ENCODE results near the gene DUX4. TPM values are rescaled to one million over a fixed set of nuclear protein-coding genes. Genes with fewer than 3 reads are reported as not detected.
"Not testable (repeated sequence)": the region's sequence is repeated elsewhere in the genome, so short reads cannot be mapped to it uniquely, and the experiment has no call there.

DUX4 gene
- not detected for total RNA-seq

- H3K27ac ChIP-seq, H3K4me1 ChIP-seq, H3K36me3 ChIP-seq, H3K9me3 ChIP-seq, H3K27me3 ChIP-seq, H3K4me3 ChIP-seq: not testable (repeated sequence)
- peak in 1 of 3 donors; percentile 17 for DNase-seq
Observed at GRCh38 chr4:190173428-190173827, at the start of gene DUX4. Gene DUX4, plus strand, starts transcription at chr4:190173774. Its CDS starts 0 bp downstream, at chr4:190173774.

- H3K27me3 ChIP-seq, DNase-seq, H3K4me1 ChIP-seq, H3K4me3 ChIP-seq, H3K36me3 ChIP-seq, H3K9me3 ChIP-seq, H3K27ac ChIP-seq: not testable (repeated sequence)
Observed at GRCh38 chr4:190175436-190175835, 1.9 kb downstream of the DUX4 start.

- H3K4me3 ChIP-seq, H3K27ac ChIP-seq, H3K36me3 ChIP-seq, H3K4me1 ChIP-seq, H3K9me3 ChIP-seq, H3K27me3 ChIP-seq: not testable (repeated sequence)
- peak in 2 of 3 donors; percentile 15 to 38 for DNase-seq
Observed at GRCh38 chr4:190177727-190178605, 4.4 kb downstream of the DUX4 start.

- not testable (repeated sequence) for H3K36me3 ChIP-seq, H3K27ac ChIP-seq, H3K4me1 ChIP-seq, H3K9me3 ChIP-seq, H3K27me3 ChIP-seq, H3K4me3 ChIP-seq, DNase-seq
Observed at GRCh38 chr4:190178606-190178990, 5.0 kb downstream of the DUX4 start.

GRCh38 chr4:190179030-190179739, 5.6 kb downstream of the DUX4 start:
- H3K4me1 ChIP-seq, H3K27me3 ChIP-seq, H3K27ac ChIP-seq, DNase-seq, H3K9me3 ChIP-seq, H3K4me3 ChIP-seq, H3K36me3 ChIP-seq: not testable (repeated sequence)

GRCh38 chr4:190179740-190180094, 6.1 kb downstream of the DUX4 start:
- not testable (repeated sequence) for H3K27me3 ChIP-seq, H3K9me3 ChIP-seq, DNase-seq, H3K27ac ChIP-seq, H3K36me3 ChIP-seq, H3K4me3 ChIP-seq, H3K4me1 ChIP-seq

GRCh38 chr4:190180947-190181346, 7.4 kb downstream of the DUX4 start:
- not testable (repeated sequence) for H3K9me3 ChIP-seq, DNase-seq, H3K4me1 ChIP-seq, H3K27me3 ChIP-seq, H3K36me3 ChIP-seq, H3K27ac ChIP-seq, H3K4me3 ChIP-seq

- H3K36me3 ChIP-seq, H3K27ac ChIP-seq, H3K4me3 ChIP-seq, H3K27me3 ChIP-seq, H3K9me3 ChIP-seq, H3K4me1 ChIP-seq: not testable (repeated sequence)
- DNase-seq, result peak in 2 of 3 donors; percentile 14 to 45
Observed at GRCh38 chr4:190181481-190182100, 8.0 kb downstream of the DUX4 start.

GRCh38 chr4:190203510-190203909, 29.9 kb downstream of the DUX4 start:
- not testable (repeated sequence) for H3K27ac ChIP-seq, H3K27me3 ChIP-seq, H3K4me3 ChIP-seq, H3K9me3 ChIP-seq, H3K4me1 ChIP-seq, H3K36me3 ChIP-seq
- peak in 1 of 3 donors; percentile 40 for DNase-seq

Small RNA genes within 50 kb of the gene (small RNA-seq; reads per million reads assigned to genes)
- 0 reads per million in 2 donors for gene AC215524.1

Other genes starting within 250 kb of the DUX4 start
- gene FRG1, start 232.9 kb upstream of the DUX4 start, total RNA-seq, result 10 to 100 TPM; 18.5 to 26.8 (median 20.5) TPM
- gene FRG2, start 146.5 kb upstream of the DUX4 start, total RNA-seq, result not detected
- not detected for gene DBET, start 109.3 kb upstream of the DUX4 start, total RNA-seq